Measurements from ENCODE around the gene SHB.

SHB gene

DNA sequence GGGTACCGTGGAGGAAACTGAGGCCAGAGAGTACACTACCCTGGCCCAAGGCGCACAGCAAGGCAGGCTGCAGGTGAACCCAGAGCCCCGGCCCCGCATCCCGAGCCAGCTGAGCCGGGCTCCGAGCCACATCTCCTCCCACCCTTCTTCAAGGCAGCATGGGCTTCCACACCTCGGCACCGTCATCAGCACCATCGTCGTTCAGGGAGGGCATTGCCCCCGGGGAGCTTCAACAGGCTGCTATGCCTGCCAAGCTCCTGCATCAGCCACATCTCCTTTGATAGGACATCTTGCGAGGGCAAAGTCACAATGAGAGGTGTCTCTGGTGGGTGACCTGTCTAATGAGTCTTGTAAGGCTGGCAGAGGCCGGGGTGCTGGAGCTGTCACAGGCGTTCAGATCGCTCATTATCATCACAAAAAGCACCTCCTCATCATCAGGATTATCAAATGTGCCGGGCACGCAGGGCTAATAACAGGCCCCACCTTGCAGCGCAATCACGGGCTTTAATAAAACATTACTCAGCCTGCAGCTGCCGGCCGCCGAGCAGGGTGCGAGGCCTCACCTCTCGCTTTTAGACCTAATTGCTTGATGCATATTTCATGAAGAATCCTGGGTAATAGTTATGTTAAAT, 145.1 kb downstream of the SHB start:
- no peak overlapping the region for H3K4me3 ChIP-seq (replicated peaks; ENCODE audit: low read depth, low read length)
- DNase-seq (ENCODE audit: extremely low read depth, insufficient read length): no peak
- no peaks in the 10 kb centered on the region for H3K27me3 ChIP-seq (replicated peaks; ENCODE audit: control insufficient read depth, insufficient read depth, low read length)
- H3K36me3 ChIP-seq (ENCODE audit: control insufficient read depth, insufficient read depth, low read length): no peaks in the 10 kb centered on the region
- TF ChIP-seq, protein P1, sequence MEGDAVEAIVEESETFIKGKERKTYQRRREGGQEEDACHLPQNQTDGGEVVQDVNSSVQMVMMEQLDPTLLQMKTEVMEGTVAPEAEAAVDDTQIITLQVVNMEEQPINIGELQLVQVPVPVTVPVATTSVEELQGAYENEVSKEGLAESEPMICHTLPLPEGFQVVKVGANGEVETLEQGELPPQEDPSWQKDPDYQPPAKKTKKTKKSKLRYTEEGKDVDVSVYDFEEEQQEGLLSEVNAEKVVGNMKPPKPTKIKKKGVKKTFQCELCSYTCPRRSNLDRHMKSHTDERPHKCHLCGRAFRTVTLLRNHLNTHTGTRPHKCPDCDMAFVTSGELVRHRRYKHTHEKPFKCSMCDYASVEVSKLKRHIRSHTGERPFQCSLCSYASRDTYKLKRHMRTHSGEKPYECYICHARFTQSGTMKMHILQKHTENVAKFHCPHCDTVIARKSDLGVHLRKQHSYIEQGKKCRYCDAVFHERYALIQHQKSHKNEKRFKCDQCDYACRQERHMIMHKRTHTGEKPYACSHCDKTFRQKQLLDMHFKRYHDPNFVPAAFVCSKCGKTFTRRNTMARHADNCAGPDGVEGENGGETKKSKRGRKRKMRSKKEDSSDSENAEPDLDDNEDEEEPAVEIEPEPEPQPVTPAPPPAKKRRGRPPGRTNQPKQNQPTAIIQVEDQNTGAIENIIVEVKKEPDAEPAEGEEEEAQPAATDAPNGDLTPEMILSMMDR (IDR thresholded peaks at IDR 0.05; ENCODE audit: insufficient read depth, low read length, poor library complexity, severe bottlenecking): no peak

DNA sequence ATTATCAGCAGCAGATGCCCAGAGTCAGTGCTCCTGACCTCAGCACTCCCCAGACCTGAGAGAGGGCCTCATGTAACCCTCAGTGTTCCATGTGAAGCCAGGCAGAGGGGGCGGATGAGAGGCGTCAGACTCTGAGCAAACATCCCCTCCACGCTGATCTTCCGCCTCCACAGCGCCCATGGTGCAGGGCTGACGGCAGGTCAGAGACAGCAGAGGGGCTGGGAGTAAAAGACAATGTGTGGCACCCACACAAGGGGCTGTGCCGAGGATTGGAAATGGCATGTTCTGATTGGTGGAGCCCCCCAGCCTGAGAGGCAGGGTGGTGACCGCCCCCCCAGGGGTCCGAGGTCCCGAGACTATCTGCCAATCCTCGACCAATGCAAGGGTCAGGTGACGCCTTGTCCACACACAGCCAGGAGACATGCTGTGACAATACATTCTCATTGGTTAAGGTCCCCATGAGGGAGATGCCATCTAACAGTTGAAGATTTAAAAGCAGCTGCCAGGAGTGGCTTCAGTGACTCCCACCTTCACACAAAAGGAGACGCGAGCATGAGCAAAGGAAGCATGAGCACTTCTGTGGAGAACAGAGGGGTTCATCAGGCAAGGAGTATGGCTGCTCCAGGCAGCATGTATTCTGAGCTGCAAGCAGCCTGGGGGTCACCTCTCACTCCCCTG, 145.8 kb downstream of the SHB start:
- DNase-seq (ENCODE audit: extremely low read depth, insufficient read length): no peak
- H3K27me3 ChIP-seq (replicated peaks; ENCODE audit: control insufficient read depth, insufficient read depth, low read length): no peaks in the 10 kb centered on the region
- H3K4me3 ChIP-seq (replicated peaks; ENCODE audit: low read depth, low read length): no peak overlapping the region
- TF ChIP-seq, protein P1 (IDR thresholded peaks at IDR 0.05; ENCODE audit: insufficient read depth, low read length, poor library complexity, severe bottlenecking): no peak
- H3K36me3 ChIP-seq (ENCODE audit: control insufficient read depth, insufficient read depth, low read length): no peaks in the 10 kb centered on the region

DNA sequence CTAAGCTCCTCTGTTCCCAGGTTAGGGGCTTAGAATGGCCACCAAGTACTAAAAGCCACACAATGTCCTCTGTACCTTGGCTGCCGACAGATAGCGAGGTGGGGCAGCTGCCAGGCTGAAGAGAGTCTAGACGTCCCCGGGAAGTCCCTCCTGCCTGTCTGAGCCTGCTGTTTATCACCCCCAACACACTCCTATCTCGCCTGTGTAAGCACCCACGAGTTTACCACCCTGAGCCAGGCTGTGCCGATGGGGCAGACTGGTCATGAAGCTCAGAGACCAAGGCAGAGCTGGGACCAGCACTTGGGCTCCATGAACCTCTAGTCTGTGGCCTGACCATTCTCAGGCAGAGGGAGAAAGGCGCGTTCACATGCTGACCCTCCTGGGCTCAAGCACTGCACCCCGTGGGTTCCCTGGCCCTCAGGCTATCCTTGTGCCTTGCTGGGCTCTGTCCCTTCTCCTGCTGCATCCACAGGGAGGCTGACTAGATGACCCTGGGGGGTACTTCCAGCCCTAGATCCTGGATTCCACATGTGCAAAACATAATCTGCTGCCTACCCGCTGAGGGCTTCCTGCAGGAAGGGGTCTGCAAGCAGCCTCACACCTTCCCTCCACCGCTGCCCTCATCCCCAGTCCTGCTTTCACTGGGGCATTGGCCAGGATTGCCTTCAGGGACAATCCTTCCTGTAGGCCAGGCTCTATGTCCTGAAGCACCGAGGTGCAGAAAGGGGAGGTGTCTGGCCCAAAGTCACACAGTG, 146.5 kb downstream of the SHB start:
- no peaks in the 10 kb centered on the region; the same call in 1 of the 2 replicates for H3K36me3 ChIP-seq (ENCODE audit: control insufficient read depth, insufficient read depth, low read length)
- no peak for DNase-seq (ENCODE audit: extremely low read depth, insufficient read length)
- TF ChIP-seq, protein P1 (IDR thresholded peaks at IDR 0.05; ENCODE audit: insufficient read depth, low read length, poor library complexity, severe bottlenecking): no peak
- H3K4me3 ChIP-seq (replicated peaks; ENCODE audit: low read depth, low read length): no peak overlapping the region
- H3K27me3 ChIP-seq (replicated peaks; ENCODE audit: control insufficient read depth, insufficient read depth, low read length): no peaks in the 10 kb centered on the region

DNA sequence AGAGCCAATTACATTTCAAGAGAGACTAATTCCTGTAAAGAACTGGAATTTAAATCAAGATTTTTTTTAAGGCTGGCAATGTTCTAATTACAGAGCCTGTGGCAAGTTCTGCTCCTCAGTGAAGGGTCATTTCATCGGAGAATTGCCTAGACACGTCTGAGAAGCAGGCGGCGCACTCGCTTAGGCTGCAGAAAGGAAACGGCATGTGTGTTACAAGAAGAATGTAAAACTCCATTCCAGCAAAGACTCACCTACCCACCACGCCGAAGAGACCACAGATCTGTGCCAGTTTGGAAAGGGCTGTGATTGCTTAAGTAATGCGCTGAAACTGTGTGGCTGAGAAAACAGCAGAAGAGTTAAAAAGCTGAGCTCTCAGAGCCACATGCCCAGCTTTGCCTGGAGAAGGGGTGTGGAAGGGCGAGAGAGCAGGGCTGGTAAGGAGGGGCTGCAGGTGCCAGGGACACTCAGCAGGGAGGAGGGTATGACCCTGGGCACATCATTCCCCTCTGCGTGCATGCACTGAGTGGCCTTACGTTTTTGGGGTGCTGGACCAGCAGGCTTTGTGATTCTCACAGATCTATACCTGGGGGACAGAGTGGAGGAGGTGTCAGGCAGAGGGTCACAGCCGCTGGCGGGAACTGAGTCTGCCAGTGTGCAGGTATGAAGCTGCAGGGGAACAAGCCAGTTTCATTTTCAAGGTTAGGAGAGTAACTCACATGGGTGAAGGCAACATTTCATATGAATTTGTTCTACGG, 147.3 kb downstream of the SHB start:
- no peak overlapping the region for H3K4me3 ChIP-seq (replicated peaks; ENCODE audit: low read depth, low read length)
- H3K27me3 ChIP-seq (replicated peaks; ENCODE audit: control insufficient read depth, insufficient read depth, low read length): no peaks in the 10 kb centered on the region
- no peaks in the 10 kb centered on the region; the same call in 1 of the 2 replicates for H3K36me3 ChIP-seq (ENCODE audit: control insufficient read depth, insufficient read depth, low read length)
- TF ChIP-seq, protein P1 (IDR thresholded peaks at IDR 0.05; ENCODE audit: insufficient read depth, low read length, poor library complexity, severe bottlenecking): no peak
- no peak for DNase-seq (ENCODE audit: extremely low read depth, insufficient read length)

DNA sequence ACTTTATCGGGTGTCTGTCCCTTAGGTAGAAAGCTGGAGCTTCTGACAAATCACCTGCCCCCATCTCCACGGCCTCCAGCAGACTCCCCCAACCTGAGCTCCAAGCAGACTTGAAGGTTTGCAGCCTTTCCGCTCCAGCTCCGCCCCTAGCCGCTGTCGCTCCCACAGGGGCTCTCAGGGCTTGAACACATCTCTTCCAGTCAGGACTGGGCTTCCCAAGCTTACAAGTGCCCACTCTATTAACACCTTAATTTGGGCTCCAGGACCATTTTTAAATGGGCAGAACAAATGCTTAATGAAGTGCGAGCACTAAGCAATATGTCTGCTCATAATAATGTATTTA, 147.9 kb downstream of the SHB start:
- TF ChIP-seq, protein P1 (IDR thresholded peaks at IDR 0.05; ENCODE audit: insufficient read depth, low read length, poor library complexity, severe bottlenecking): no peak
- H3K27me3 ChIP-seq (replicated peaks; ENCODE audit: control insufficient read depth, insufficient read depth, low read length): no peaks in the 10 kb centered on the region
- no peak overlapping the region for H3K4me3 ChIP-seq (replicated peaks; ENCODE audit: low read depth, low read length)
- no peak for DNase-seq (ENCODE audit: extremely low read depth, insufficient read length)
- H3K36me3 ChIP-seq (ENCODE audit: control insufficient read depth, insufficient read depth, low read length): no peaks in the 10 kb centered on the region; the same call in 1 of the 2 replicates

Measured in GM06990 (cell line).